ENCODE data around the gene MTUS2. TPM values are rescaled to one million over a fixed set of nuclear protein-coding genes. Genes with fewer than 3 reads are reported as not detected.

MTUS2 gene
- total and polyA plus RNA-seq, 2 donors (not counting 3 experiments of a cell fraction or from before 2014, with no cell fraction given) = not detected

DNA sequence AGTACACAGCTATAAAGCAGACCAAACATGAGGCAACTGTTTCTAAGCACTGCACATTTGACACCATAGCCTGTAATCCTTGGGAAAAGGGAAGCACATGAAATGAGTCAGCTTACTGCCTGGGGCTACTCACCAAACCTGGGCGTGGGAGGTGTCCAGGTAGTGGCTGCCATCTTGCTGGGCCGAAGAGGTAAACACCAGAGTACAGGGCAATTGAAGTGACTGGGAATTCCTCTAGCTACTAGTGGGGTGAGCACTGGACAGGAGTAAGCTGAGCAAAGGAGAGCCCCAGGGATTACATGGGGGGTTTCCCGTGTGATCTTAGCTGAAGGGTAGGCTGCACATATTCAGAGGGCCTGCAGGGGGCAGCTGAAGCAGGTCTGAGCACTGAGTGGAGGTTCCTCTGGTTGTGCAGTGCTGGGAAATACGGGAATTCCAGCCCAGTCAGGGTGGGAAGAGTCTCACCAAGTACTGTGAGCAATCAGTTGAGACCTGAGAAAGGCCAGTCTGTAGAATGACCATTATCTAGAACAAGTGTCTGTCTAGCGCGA, 634.9 kb downstream of the MTUS2 start:
- Histone ChIP-seq H3K36me3 (ENCODE audit: control insufficient read depth in 2 of 2, extremely low read depth in 1 of 2, insufficient read depth in 2 of 2, low read length in 2 of 2) (no peaks in the 10 kb centered on the region), H3K27me3 (ENCODE audit: control insufficient read depth in 2 of 2, insufficient read depth in 2 of 2, low read length in 2 of 2) (peaks cover 4 to 6% of the 10 kb centered on the region in 2 experiments), H3K9me1 (replicated peaks; ENCODE audit: control insufficient read depth, extremely low read depth, insufficient read depth, low read length) (no peaks in the 10 kb centered on the region), H3K79me2 (ENCODE audit: control insufficient read depth, insufficient read depth, low read length) (no peaks in the 10 kb centered on the region), H2AFZ (ENCODE audit: low read depth, low read length) (no peak overlapping the region), H3K4me3 (replicated peaks in 1 of 3; ENCODE audit: insufficient read depth in 1 of 3, low read depth in 1 of 3, low read length in 3 of 3) (no peak overlapping the region), H3K4me1 (ENCODE audit: control insufficient read depth, extremely low read depth, insufficient read depth, low read length) (peaks cover 3% of the 10 kb centered on the region), H3K27ac (ENCODE audit: insufficient read depth, low read depth, low read length) (no peak overlapping the region), H3K9ac (replicated peaks; ENCODE audit: extremely low read depth, insufficient read depth, low read length) (no peak overlapping the region), H3K9me3 (replicated peaks; ENCODE audit: control insufficient read depth, insufficient read depth, low read length) (no peaks in the 10 kb centered on the region), H3K4me2 (ENCODE audit: insufficient read depth, low read length) (no peak overlapping the region), H4K20me1 (replicated peaks; ENCODE audit: control insufficient read depth, extremely low read depth, insufficient read depth, low read length) (no peaks in the 10 kb centered on the region)
- BruUV-seq (replicated peaks) = no TSS peak
- ChIA-PET POLR2A (no interaction called here), CTCF (interaction anchor here (0.6 to 2.7 kb wide), 14 partner anchors 11 to 658 kb away, joined by 3 to 23 read pairs (median 6); no protein-coding TSS in a partner anchor)
- intact Hi-C loops (cut with micrococcal nuclease) (no loop called here), dilution Hi-C loops (cut with MboI; ENCODE audit: extremely low pct_ligation_motif_present, low sequenced_read_pairs) (loop anchor here (25.0 kb wide), 1 partner anchor 257 kb away; no protein-coding TSS in a partner anchor)
- DNase-seq (ENCODE audit: low read depth, low spot score) = peak; percentile 24
- no peak for TF ChIP-seq EZH2 (IDR thresholded peaks at IDR 0.05; ENCODE audit: borderline replicate concordance, low read depth, low read length, severe bottlenecking)
- TF ChIP-seq, protein P1, sequence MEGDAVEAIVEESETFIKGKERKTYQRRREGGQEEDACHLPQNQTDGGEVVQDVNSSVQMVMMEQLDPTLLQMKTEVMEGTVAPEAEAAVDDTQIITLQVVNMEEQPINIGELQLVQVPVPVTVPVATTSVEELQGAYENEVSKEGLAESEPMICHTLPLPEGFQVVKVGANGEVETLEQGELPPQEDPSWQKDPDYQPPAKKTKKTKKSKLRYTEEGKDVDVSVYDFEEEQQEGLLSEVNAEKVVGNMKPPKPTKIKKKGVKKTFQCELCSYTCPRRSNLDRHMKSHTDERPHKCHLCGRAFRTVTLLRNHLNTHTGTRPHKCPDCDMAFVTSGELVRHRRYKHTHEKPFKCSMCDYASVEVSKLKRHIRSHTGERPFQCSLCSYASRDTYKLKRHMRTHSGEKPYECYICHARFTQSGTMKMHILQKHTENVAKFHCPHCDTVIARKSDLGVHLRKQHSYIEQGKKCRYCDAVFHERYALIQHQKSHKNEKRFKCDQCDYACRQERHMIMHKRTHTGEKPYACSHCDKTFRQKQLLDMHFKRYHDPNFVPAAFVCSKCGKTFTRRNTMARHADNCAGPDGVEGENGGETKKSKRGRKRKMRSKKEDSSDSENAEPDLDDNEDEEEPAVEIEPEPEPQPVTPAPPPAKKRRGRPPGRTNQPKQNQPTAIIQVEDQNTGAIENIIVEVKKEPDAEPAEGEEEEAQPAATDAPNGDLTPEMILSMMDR (IDR thresholded peaks at IDR 0.05; ENCODE audit: extremely low read depth in 1 of 2, insufficient read depth in 1 of 2, low read depth in 1 of 2, low read length in 2 of 2) = peak; percentile 51 to 71
- no peak for TF ChIP-seq GATA2 (IDR thresholded peaks at IDR 0.05; ENCODE audit: insufficient read depth, insufficient read length, low read depth, low read length)
- FAIRE-seq = no peak

DNA sequence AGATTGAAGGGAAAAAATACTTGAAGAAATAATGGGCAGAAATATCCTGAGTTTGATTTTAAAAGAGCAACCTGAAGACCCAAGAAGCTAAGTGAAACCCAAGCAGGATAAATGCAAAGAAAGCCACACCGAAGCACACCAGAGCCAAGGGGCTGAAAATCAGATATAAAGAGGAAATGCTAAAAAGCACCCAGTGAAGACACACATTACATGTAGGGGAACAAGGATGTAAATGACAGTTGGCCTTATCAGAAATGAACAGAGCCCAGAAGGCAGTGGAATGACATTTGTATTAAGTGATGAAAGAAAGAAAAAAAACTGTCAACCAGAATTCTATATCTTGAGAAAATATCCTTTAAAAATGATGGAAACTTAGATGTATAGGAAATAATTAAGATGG, 636.3 kb downstream of the MTUS2 start:
- Histone ChIP-seq H3K79me2 (ENCODE audit: control insufficient read depth, insufficient read depth, low read length) (no peaks in the 10 kb centered on the region), H3K27ac (ENCODE audit: insufficient read depth, low read depth, low read length) (no peak overlapping the region), H3K9me1 (replicated peaks; ENCODE audit: control insufficient read depth, extremely low read depth, insufficient read depth, low read length) (no peaks in the 10 kb centered on the region), H3K9ac (replicated peaks; ENCODE audit: extremely low read depth, insufficient read depth, low read length) (no peak overlapping the region), H3K4me1 (ENCODE audit: control insufficient read depth, extremely low read depth, insufficient read depth, low read length) (peaks cover 3% of the 10 kb centered on the region), H4K20me1 (replicated peaks; ENCODE audit: control insufficient read depth, extremely low read depth, insufficient read depth, low read length) (no peaks in the 10 kb centered on the region), H3K36me3 (ENCODE audit: control insufficient read depth in 2 of 2, extremely low read depth in 1 of 2, insufficient read depth in 2 of 2, low read length in 2 of 2) (no peaks in the 10 kb centered on the region), H3K27me3 (ENCODE audit: control insufficient read depth in 2 of 2, insufficient read depth in 2 of 2, low read length in 2 of 2) (peaks cover 6% of the 10 kb centered on the region in 2 experiments), H3K9me3 (replicated peaks; ENCODE audit: control insufficient read depth, insufficient read depth, low read length) (no peaks in the 10 kb centered on the region), H2AFZ (ENCODE audit: low read depth, low read length) (no peak overlapping the region), H3K4me3 (replicated peaks in 1 of 3; ENCODE audit: insufficient read depth in 1 of 3, low read depth in 1 of 3, low read length in 3 of 3) (no peak overlapping the region), H3K4me2 (ENCODE audit: insufficient read depth, low read length) (no peak overlapping the region)
- dilution Hi-C loops (cut with MboI; ENCODE audit: extremely low pct_ligation_motif_present, low sequenced_read_pairs) (loop anchor here (25.0 kb wide), 1 partner anchor 256 kb away; no protein-coding TSS in a partner anchor), intact Hi-C loops (cut with micrococcal nuclease) (no loop called here)
- no TSS peak for BruUV-seq (replicated peaks)
- no peak for TF ChIP-seq MYC (IDR thresholded peaks at IDR 0.05; ENCODE audit: low read depth, low read length)
- no peak for TF ChIP-seq POLR2AphosphoS5 (IDR thresholded peaks at IDR 0.05; ENCODE audit: insufficient read depth, low read depth, low read length)
- TF ChIP-seq POLR2A (IDR thresholded peaks at IDR 0.05; ENCODE audit: low read depth, low read length) = no peak
- no peak for TF ChIP-seq GATA2 (IDR thresholded peaks at IDR 0.05; ENCODE audit: insufficient read depth, insufficient read length, low read depth, low read length)
- TF ChIP-seq, protein P1 (IDR thresholded peaks at IDR 0.05; ENCODE audit: extremely low read depth in 1 of 2, insufficient read depth in 1 of 2, low read depth in 1 of 2, low read length in 2 of 2) = no peak
- TF ChIP-seq EZH2 (IDR thresholded peaks at IDR 0.05; ENCODE audit: borderline replicate concordance, low read depth, low read length, severe bottlenecking) = no peak
- no peak for TF ChIP-seq JUN (IDR thresholded peaks at IDR 0.05; ENCODE audit: borderline replicate concordance, insufficient read depth, insufficient read length, low read depth)
- TF ChIP-seq, protein P2, sequence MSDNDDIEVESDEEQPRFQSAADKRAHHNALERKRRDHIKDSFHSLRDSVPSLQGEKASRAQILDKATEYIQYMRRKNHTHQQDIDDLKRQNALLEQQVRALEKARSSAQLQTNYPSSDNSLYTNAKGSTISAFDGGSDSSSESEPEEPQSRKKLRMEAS (IDR thresholded peaks at IDR 0.05; ENCODE audit: insufficient read depth, insufficient read length) = no peak
- TF ChIP-seq FOS (IDR thresholded peaks at IDR 0.05; ENCODE audit: borderline replicate concordance, insufficient read depth, low read length) = no peak
- CTCF ChIA-PET = interaction anchor here (0.8 to 2.7 kb wide), 8 partner anchors 15 to 257 kb away, joined by 3 to 23 read pairs (median 8); no protein-coding TSS in a partner anchor
- FAIRE-seq (no peak), DNase-seq (ENCODE audit: low read depth, low spot score) (no peak)
- POLR2A ChIA-PET = no interaction called here
